ENCODE results near the gene ZNF630. TPM values are rescaled to one million over a fixed set of nuclear protein-coding genes. Genes with fewer than 3 reads are reported as not detected.
"Not testable (repeated sequence)": the region's sequence is repeated elsewhere in the genome, so short reads cannot be mapped to it uniquely, and the experiment has no call there.

Gene ZNF630
- total RNA-seq, result 1.7 TPM in 2 replicates

- DNase-seq (ENCODE audit: low read depth), result peak; percentile 59
Observed at GRCh38 chrX:48071064-48071985, at the start of gene ZNF630. TSS of gene ZNF630 (minus strand) at chrX:48071640. CDS start at chrX:48066886, 4,754 bp downstream.

- DNase-seq (ENCODE audit: low read depth), result no peak
Observed at GRCh38 chrX:48107717-48108116, 36.3 kb upstream of the ZNF630 start.

GRCh38 chrX:48102874-48103374, 31.5 kb upstream of the ZNF630 start:
- no peak for DNase-seq (ENCODE audit: low read depth)

GRCh38 chrX:48101443-48101842, 30.0 kb upstream of the ZNF630 start:
- no peak for DNase-seq (ENCODE audit: low read depth)

- DNase-seq (ENCODE audit: low read depth), result not testable (repeated sequence)
Observed at GRCh38 chrX:48092558-48092957, 21.1 kb upstream of the ZNF630 start.

- peak; percentile 7 for DNase-seq (ENCODE audit: low read depth)
Observed at GRCh38 chrX:48090123-48090522, 18.7 kb upstream of the ZNF630 start.

GRCh38 chrX:48086082-48086481, 14.6 kb upstream of the ZNF630 start:
- peak; percentile 74 for DNase-seq (ENCODE audit: low read depth)

- DNase-seq (ENCODE audit: low read depth), result peak; percentile 0
Observed at GRCh38 chrX:48083706-48084105, 12.3 kb upstream of the ZNF630 start.

- DNase-seq (ENCODE audit: low read depth), result peak; percentile 30
Observed at GRCh38 chrX:48083212-48083611, 11.8 kb upstream of the ZNF630 start.

- DNase-seq (ENCODE audit: low read depth), result no peak
Observed at GRCh38 chrX:48076343-48076742, 4.9 kb upstream of the ZNF630 start.

GRCh38 chrX:48071986-48072605, 656 bp upstream of the ZNF630 start:
- no peak for DNase-seq (ENCODE audit: low read depth)

GRCh38 chrX:48068096-48068887, 3.1 kb downstream of the ZNF630 start:
- no peak for DNase-seq (ENCODE audit: low read depth)

GRCh38 chrX:48064261-48064660, 7.2 kb downstream of the ZNF630 start:
- no peak for DNase-seq (ENCODE audit: low read depth)

- DNase-seq (ENCODE audit: low read depth), result no peak
Observed at GRCh38 chrX:48059296-48059639, 12.2 kb downstream of the ZNF630 start.

- no peak for DNase-seq (ENCODE audit: low read depth)
Observed at GRCh38 chrX:48058621-48059295, 12.7 kb downstream of the ZNF630 start.

- no peak for DNase-seq (ENCODE audit: low read depth)
Observed at GRCh38 chrX:48046846-48047245, 24.6 kb downstream of the ZNF630 start.

- peak; percentile 3 for DNase-seq (ENCODE audit: low read depth)
Observed at GRCh38 chrX:48045410-48046311, 25.8 kb downstream of the ZNF630 start.

GRCh38 chrX:48043056-48043455, 28.4 kb downstream of the ZNF630 start:
- DNase-seq (ENCODE audit: low read depth), result no peak

- DNase-seq (ENCODE audit: low read depth), result no peak
Observed at GRCh38 chrX:48035891-48036290, 35.5 kb downstream of the ZNF630 start.

GRCh38 chrX:48030641-48031173, 40.7 kb downstream of the ZNF630 start:
- DNase-seq (ENCODE audit: low read depth), result not testable (repeated sequence)
